Parathyroid adenoma (tissue), 2 donors: ENCODE measurements around the gene C1QTNF4.

ENCODE experiments used
- H2AFZ ChIP-seq: fragments of 300-600 bp; sonication (generic); one replicate; pipeline ENCODE4 v1.7.0; 2017; ENCODE audit warnings: antibody characterized with exemption, mild to moderate bottlenecking
- H3K27ac ChIP-seq: fragments of 300-600 bp; sonication (generic); one replicate; pipeline ENCODE4 v1.7.0; 2017
- H3K27me3 ChIP-seq: fragments of 300-600 bp; sonication (generic); one replicate; pipeline ENCODE4 v1.7.0; 2017; ENCODE audit warnings: low read length; ENCODE audit not compliant: control insufficient read depth, insufficient read depth
- H3K36me3 ChIP-seq: fragments of 300-600 bp; sonication (generic); one replicate; pipeline ENCODE4 v1.7.0; 2017; ENCODE audit warnings: low read length; ENCODE audit not compliant: control insufficient read depth, insufficient read depth
- H3K4me1 ChIP-seq: fragments of 300-600 bp; sonication (generic); one replicate; pipeline ENCODE4 v1.7.0; 2017; ENCODE audit warnings: control low read depth
- H3K4me2 ChIP-seq: fragments of 300-600 bp; sonication (generic); one replicate; pipeline ENCODE4 v1.7.0; 2017; ENCODE audit warnings: low read length
- H3K4me3 ChIP-seq: fragments of 300-600 bp; sonication (generic); one replicate; pipeline ENCODE4 v1.7.0; 2017; ENCODE audit warnings: low read depth, low read length
- H3K79me2 ChIP-seq: fragments of 300-600 bp; sonication (generic); one replicate; pipeline ENCODE4 v1.7.0; 2017; ENCODE audit warnings: control low read depth
- H3K9ac ChIP-seq: fragments of 300-600 bp; sonication (generic); one replicate; pipeline ENCODE4 v1.7.0; 2017; ENCODE audit warnings: mild to moderate bottlenecking
- H3K9me3 ChIP-seq: fragments of 300-600 bp; sonication (generic); one replicate; pipeline ENCODE4 v1.7.0; 2017; ENCODE audit warnings: low read length; ENCODE audit not compliant: control insufficient read depth
- CTCF ChIP-seq: fragments of 300-600 bp; sonication (generic); IDR thresholded peaks from one replicate; pipeline ENCODE4 v1.7.0; 2017; ENCODE audit warnings: antibody characterized with exemption, mild to moderate bottlenecking
- donor health status: primary hyperparathyroidism.

The C1QTNF4 gene

DNA sequence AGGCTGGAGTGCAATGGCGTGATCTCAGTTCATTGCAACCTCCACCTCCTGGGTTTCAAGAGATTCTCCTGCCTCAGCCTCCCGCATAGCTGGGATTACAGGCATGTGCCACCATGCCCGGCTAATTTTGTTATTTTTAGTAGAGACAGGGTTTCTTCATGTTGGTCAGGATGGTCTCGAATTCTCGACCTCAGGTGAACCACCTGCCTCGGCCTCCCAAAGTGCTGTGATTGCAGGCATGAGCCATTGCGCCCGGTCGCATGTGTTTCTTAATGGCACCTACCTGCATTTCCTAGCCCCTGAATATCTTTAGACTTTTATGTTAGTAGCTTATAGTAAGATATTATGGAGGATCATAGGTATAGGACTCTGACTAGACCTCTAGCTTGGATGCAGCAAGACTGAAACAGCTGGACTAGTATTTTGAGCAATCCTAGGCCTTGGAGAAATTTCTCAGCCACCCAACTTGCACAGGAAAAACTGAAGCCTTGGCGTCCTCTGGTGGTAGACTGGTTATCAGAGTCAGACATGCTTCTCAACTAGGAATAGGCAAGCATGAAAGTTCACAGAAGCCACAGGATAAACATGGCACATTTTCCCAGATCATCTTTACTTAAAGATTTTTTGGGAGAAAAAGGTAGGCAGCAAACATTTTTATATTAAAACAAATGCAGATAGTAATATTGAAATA is 22.7 kb upstream of the C1QTNF4 start:
- H2AFZ ChIP-seq: no peak overlapping the region
- H3K36me3 ChIP-seq: no peaks in the 10 kb centered on the region
- no peak overlapping the region for H3K4me2 ChIP-seq
- no peaks in the 10 kb centered on the region for H3K9me3 ChIP-seq
- no peak overlapping the region for H3K4me3 ChIP-seq
- no peaks in the 10 kb centered on the region for H3K79me2 ChIP-seq
- no peaks in the 10 kb centered on the region for H3K4me1 ChIP-seq
- peak; percentile 67 for TF ChIP-seq CTCF
- no peak overlapping the region for H3K27ac ChIP-seq
- no peak overlapping the region for H3K9ac ChIP-seq
- H3K27me3 ChIP-seq: no peaks in the 10 kb centered on the region

GRCh38 chr11:47615249-47615648 is 21.0 kb upstream of the C1QTNF4 start:
- Histone ChIP-seq H3K79me2 (no peaks in the 10 kb centered on the region), H3K4me3 (no peak overlapping the region), H3K27me3 (no peaks in the 10 kb centered on the region), H3K27ac (no peak overlapping the region), H3K4me2 (no peak overlapping the region), H3K4me1 (no peaks in the 10 kb centered on the region), H3K9me3 (no peaks in the 10 kb centered on the region), H3K9ac (no peak overlapping the region), H3K36me3 (no peaks in the 10 kb centered on the region), H2AFZ (no peak overlapping the region)
- no peak for TF ChIP-seq CTCF

DNA sequence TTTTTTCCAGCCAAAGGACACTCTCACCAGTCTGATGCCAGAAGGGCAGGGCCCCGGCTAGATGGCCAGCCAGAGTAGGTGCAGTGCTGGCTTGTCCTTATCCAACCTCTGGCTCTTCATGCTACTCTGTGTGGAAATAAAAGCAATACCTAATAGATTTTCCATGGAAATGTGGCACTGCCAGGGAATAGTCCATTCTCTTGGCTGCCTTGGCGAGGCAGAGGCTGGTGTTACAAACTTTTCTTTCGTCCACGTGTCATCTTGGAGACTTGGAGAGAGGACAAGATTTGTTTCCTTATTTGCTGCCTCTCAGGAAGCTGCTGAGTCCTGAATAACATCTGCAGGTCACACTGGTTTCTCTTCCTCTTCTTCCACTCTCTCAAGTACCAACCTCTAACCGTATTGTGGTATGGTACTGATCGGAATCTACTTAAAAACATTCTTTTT is 17.2 kb upstream of the C1QTNF4 start:
- Histone ChIP-seq H3K36me3 (no peaks in the 10 kb centered on the region), H2AFZ (no peak overlapping the region), H3K4me1 (peaks cover 2% of the 10 kb centered on the region), H3K27me3 (no peaks in the 10 kb centered on the region), H3K79me2 (no peaks in the 10 kb centered on the region), H3K4me2 (no peak overlapping the region), H3K9ac (no peak overlapping the region), H3K4me3 (no peak overlapping the region), H3K9me3 (no peaks in the 10 kb centered on the region), H3K27ac (no peak overlapping the region)
- TF ChIP-seq CTCF: no peak

DNA sequence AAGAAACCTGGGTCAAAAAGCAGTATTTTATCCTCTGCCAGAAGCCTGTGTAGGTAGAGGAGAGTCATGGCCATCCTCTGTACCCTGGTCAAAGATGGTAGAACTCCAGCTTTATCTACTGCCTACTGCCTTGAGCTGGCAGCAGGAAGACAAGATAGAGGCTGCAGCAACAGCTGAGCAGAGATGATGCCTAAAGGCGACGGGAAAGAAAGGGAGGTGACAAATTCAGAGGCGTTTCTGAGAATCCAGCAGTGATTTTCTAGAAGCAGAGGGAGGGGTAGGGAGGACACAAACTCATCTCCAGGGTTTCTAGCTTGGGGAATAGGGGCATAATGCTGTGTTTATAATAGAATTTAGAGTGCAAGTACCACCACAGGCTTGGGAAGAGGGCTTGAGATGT is 15.5 kb upstream of the C1QTNF4 start:
- no peaks in the 10 kb centered on the region for H3K79me2 ChIP-seq
- no peaks in the 10 kb centered on the region for H3K27me3 ChIP-seq
- no peak overlapping the region for H3K27ac ChIP-seq
- H3K9me3 ChIP-seq: no peaks in the 10 kb centered on the region
- no peak overlapping the region for H3K4me3 ChIP-seq
- no peak for TF ChIP-seq CTCF
- no peaks in the 10 kb centered on the region for H3K36me3 ChIP-seq
- no peak overlapping the region for H3K4me2 ChIP-seq
- no peak overlapping the region for H2AFZ ChIP-seq
- no peak overlapping the region for H3K9ac ChIP-seq
- peaks cover 2% of the 10 kb centered on the region for H3K4me1 ChIP-seq

- H3K9ac ChIP-seq: no peak overlapping the region
These were observed 13.2 kb upstream of the C1QTNF4 start for GRCh38 chr11:47607380-47607779.

More at GRCh38 chr11:47607380-47607779, 13.2 kb upstream of the C1QTNF4 start:
- Histone ChIP-seq H3K4me1 (peaks cover 2% of the 10 kb centered on the region), H3K4me2 (no peak overlapping the region), H3K27me3 (no peaks in the 10 kb centered on the region), H3K79me2 (no peaks in the 10 kb centered on the region), H2AFZ (no peak overlapping the region), H3K27ac (no peak overlapping the region), H3K9me3 (no peaks in the 10 kb centered on the region), H3K36me3 (no peaks in the 10 kb centered on the region), H3K4me3 (no peak overlapping the region)
- TF ChIP-seq CTCF: no peak
